Astrocyte of the spinal cord (primary cell): ENCODE measurements around the gene HSD11B1L.
"Not testable (repeated sequence)": the region's sequence is repeated elsewhere in the genome, so short reads cannot be mapped to it uniquely, and the experiment has no call there.

Experiments used
- DNase-seq: peaks from one replicate; pipeline ENCODE4 v3.0.0; 2011; ENCODE audit warnings: low read depth, low spot score
- H3K4me3 ChIP-seq: 2 replicates; pipeline ENCODE4 v1.5.1; 2011; ENCODE audit warnings: low read depth, mild to moderate bottlenecking, low read length, moderate library complexity
- CTCF ChIP-seq: IDR thresholded peaks from 2 replicates; pipeline ENCODE4 v1.5.1; 2012; ENCODE audit warnings: low read depth, mild to moderate bottlenecking, low read length, inconsistent platforms
- in situ Hi-C: cut with HindIII; loops from 2 replicates; pipeline ENCODE4 v1.10.0; 2017; ENCODE audit warnings: low sequenced_read_pairs

HSD11B1L gene

GRCh38 chr19:5698635-5699422 lies 18.0 kb downstream of the HSD11B1L start:
- TF ChIP-seq CTCF, result no peak
- DNase-seq, result no peak
- H3K4me3 ChIP-seq, result no peak overlapping the region
- in situ Hi-C loops, result no loop called here

GRCh38 chr19:5700455-5701092 lies 19.7 kb downstream of the HSD11B1L start:
- TF ChIP-seq CTCF, result no peak
- in situ Hi-C loops, result no loop called here
- no peak for DNase-seq
- H3K4me3 ChIP-seq, result no peak overlapping the region

- H3K4me3 ChIP-seq, DNase-seq, in situ Hi-C loops: not testable (repeated sequence)
These were observed 21.2 kb downstream of the HSD11B1L start for GRCh38 chr19:5702053-5702410.

GRCh38 chr19:5703819-5704818 lies 23.3 kb downstream of the HSD11B1L start:
- no peak for DNase-seq
- in situ Hi-C loops, result no loop called here
- H3K4me3 ChIP-seq, result no peak overlapping the region
- no peak for TF ChIP-seq CTCF

GRCh38 chr19:5705552-5705951 lies 24.7 kb downstream of the HSD11B1L start:
- no peak for DNase-seq
- no peak for TF ChIP-seq CTCF
- in situ Hi-C loops, result no loop called here
- H3K4me3 ChIP-seq, result no peak overlapping the region

- TF ChIP-seq CTCF, result no peak
- no peak overlapping the region for H3K4me3 ChIP-seq
- in situ Hi-C loops, result no loop called here
- DNase-seq, result no peak
These were observed 26.2 kb downstream of the HSD11B1L start for GRCh38 chr19:5706876-5707573.
